WTC11 (cell line): ENCODE measurements around the gene ADGRF4. TPM values are rescaled to one million over a fixed set of nuclear protein-coding genes. Genes with fewer than 3 reads are reported as not detected.

Experiments used
- ATAC-seq: fragments of 200-7000 bp; cut with Tn5 transposase; 2 replicates; pipeline ENCODE4 v1.10.0; 2021; ENCODE audit warnings: mild to moderate bottlenecking, moderate library complexity
- CTCF ChIA-PET: fragments of 300-600 bp; sonication (Branson Sonifier 250); formaldehyde crosslinking; loops from one replicate; lab custom pipeline; 2021; ENCODE audit warnings: antibody characterized with exemption; lab: Charles Lee
- POLR2A ChIA-PET: fragments of 350-600 bp; sonication (Branson Sonifier 250); formaldehyde crosslinking; loops from one replicate; lab custom pipeline; 2021; ENCODE audit warnings: antibody characterized with exemption; lab: Charles Lee
- DNase-seq: peaks from one replicate; pipeline ENCODE4 v3.0.0; 2021; ENCODE audit warnings: low spot score
- H3K27ac Mint-ChIP-seq: 2 replicates; pipeline ENCODE4 v1.8.0; 2021; ENCODE audit warnings: mixed read lengths
- H3K27me3 Mint-ChIP-seq: 2 replicates; pipeline ENCODE4 v1.8.0; 2021; ENCODE audit warnings: low read depth, mild to moderate bottlenecking, moderate library complexity, mixed read lengths
- H3K36me3 Mint-ChIP-seq: 2 replicates; pipeline ENCODE4 v1.8.0; 2021; ENCODE audit warnings: mixed read lengths
- H3K4me1 Mint-ChIP-seq: 2 replicates; pipeline ENCODE4 v1.8.0; 2022; ENCODE audit warnings: mixed read lengths
- H3K4me3 Mint-ChIP-seq: 2 replicates; pipeline ENCODE4 v1.8.0; 2021; ENCODE audit warnings: mild to moderate bottlenecking, moderate library complexity, mixed read lengths
- H3K9me3 Mint-ChIP-seq: 2 replicates; pipeline ENCODE4 v1.8.0; 2021; ENCODE audit warnings: mixed read lengths
- CTCF ChIP-seq: fragments of 200-600 bp; IDR thresholded peaks from 2 replicates; pipeline ENCODE4 v1.8.0; 2022; ENCODE audit warnings: antibody characterized with exemption
- E2F1 ChIP-seq: sonication (generic); formaldehyde crosslinking; IDR thresholded peaks from 2 replicates; pipeline ENCODE4 v1.8.0; 2022; ENCODE audit warnings: mild to moderate bottlenecking, missing genetic modification reagents
- FOXP4 ChIP-seq: sonication (generic); formaldehyde crosslinking; IDR thresholded peaks from 2 replicates; pipeline ENCODE4 v1.8.0; 2022; ENCODE audit warnings: mild to moderate bottlenecking, missing genetic modification reagents
- NR3C1 ChIP-seq: sonication (generic); formaldehyde crosslinking; conservative IDR thresholded peaks from 2 replicates; pipeline ENCODE4 v1.8.1; 2023; ENCODE audit warnings: low read depth, mild to moderate bottlenecking, missing genetic modification reagents
- PRDM15 ChIP-seq: sonication (generic); formaldehyde crosslinking; IDR thresholded peaks from 2 replicates; pipeline ENCODE4 v1.8.0; 2022; ENCODE audit warnings: missing genetic modification reagents
- PRRX2 ChIP-seq: fragments of 250-450 bp; sonication (Bioruptor Pico); IDR thresholded peaks from 2 replicates; pipeline ENCODE4 v1.8.0; 2021; ENCODE audit warnings: mild to moderate bottlenecking
- TCF7 ChIP-seq: sonication (generic); formaldehyde crosslinking; IDR thresholded peaks from 2 replicates; pipeline ENCODE4 v1.8.0; 2022; ENCODE audit warnings: mild to moderate bottlenecking, low read depth, missing genetic modification reagents, moderate library complexity
- ZNF138 ChIP-seq: sonication (generic); formaldehyde crosslinking; conservative IDR thresholded peaks from 2 replicates; pipeline ENCODE4 v1.8.1; 2022; ENCODE audit warnings: mild to moderate bottlenecking, moderate library complexity, missing genetic modification reagents
- total RNA-seq: library from RNA; stranded (reverse); gene quantifications from 3 replicates; pipeline ENCODE4 v1.2.3, GENCODE V29; 2021
- TF ChIP-seq, protein P1 (sequence below): sonication (generic); formaldehyde crosslinking; IDR thresholded peaks from 2 replicates; pipeline ENCODE4 v1.8.1; 2023; ENCODE audit warnings: mild to moderate bottlenecking, moderate library complexity, missing genetic modification reagents
- TF ChIP-seq, protein P2 (sequence below): sonication (generic); formaldehyde crosslinking; IDR thresholded peaks from 2 replicates; pipeline ENCODE4 v1.8.0; 2022; ENCODE audit warnings: mild to moderate bottlenecking, missing genetic modification reagents
- TF ChIP-seq, protein P3 (sequence below): sonication (generic); formaldehyde crosslinking; IDR thresholded peaks from 2 replicates; pipeline ENCODE4 v1.8.0; 2023; ENCODE audit warnings: missing genetic modification reagents, mild to moderate bottlenecking, borderline replicate concordance
- TF ChIP-seq, protein P4 (sequence below): sonication (generic); formaldehyde crosslinking; IDR thresholded peaks from 2 replicates; pipeline ENCODE4 v1.8.1; 2022; ENCODE audit warnings: missing genetic modification reagents, borderline replicate concordance

The ADGRF4 gene
- total RNA-seq, 1 experiment from 2014 or later: not detected

DNA sequence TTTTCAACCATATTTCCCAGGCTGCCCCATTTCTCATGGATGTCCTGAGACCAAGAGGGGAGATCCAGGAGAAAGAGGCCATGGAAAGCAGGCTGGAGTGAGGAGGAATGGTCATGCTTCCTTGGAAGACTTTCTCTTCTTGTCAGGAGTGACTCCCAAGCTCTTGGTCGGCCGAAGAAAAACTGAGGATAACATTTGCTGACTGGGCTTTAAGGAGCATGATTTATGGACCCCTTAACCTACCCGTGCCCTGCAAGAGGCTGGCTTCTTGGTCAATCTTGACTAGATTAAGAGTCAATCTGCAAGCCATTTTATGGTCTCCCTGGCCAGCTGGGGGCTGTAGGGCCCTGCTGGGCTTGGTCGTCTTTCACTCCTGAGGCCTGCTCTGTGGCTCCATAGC lies 22.8 kb downstream of the ADGRF4 start (continued):
- TF ChIP-seq, protein P1, sequence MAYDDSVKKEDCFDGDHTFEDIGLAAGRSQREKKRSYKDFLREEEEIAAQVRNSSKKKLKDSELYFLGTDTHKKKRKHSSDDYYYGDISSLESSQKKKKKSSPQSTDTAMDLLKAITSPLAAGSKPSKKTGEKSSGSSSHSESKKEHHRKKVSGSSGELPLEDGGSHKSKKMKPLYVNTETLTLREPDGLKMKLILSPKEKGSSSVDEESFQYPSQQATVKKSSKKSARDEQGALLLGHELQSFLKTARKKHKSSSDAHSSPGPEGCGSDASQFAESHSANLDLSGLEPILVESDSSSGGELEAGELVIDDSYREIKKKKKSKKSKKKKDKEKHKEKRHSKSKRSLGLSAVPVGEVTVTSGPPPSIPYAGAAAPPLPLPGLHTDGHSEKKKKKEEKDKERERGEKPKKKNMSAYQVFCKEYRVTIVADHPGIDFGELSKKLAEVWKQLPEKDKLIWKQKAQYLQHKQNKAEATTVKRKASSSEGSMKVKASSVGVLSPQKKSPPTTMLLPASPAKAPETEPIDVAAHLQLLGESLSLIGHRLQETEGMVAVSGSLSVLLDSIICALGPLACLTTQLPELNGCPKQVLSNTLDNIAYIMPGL (CRISPR knock-in tag): no peak
- no peak for TF ChIP-seq PRDM15 (CRISPR knock-in tag)
- no peak for TF ChIP-seq PRRX2

GRCh38 chr6:47722194-47722593 lies 23.8 kb downstream of the ADGRF4 start:
- Mint-ChIP-seq H3K27ac (no peak overlapping the region), H3K4me3 (no peak overlapping the region), H3K9me3 (peaks cover 9% of the 10 kb centered on the region), H3K27me3 (no peaks in the 10 kb centered on the region), H3K36me3 (no peaks in the 10 kb centered on the region), H3K4me1 (no peaks in the 10 kb centered on the region)
- CTCF ChIA-PET: no interaction called here
- POLR2A ChIA-PET: no interaction called here
- no peak for ATAC-seq
- no peak for DNase-seq
- TF ChIP-seq FOXP4 (CRISPR knock-in tag) (no peak), NR3C1 (CRISPR knock-in tag) (no peak), TCF7 (CRISPR knock-in tag) (no peak), E2F1 (no peak)
- TF ChIP-seq, protein P2, sequence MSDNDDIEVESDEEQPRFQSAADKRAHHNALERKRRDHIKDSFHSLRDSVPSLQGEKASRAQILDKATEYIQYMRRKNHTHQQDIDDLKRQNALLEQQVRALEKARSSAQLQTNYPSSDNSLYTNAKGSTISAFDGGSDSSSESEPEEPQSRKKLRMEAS (CRISPR knock-in tag): no peak
- TF ChIP-seq, protein P3, sequence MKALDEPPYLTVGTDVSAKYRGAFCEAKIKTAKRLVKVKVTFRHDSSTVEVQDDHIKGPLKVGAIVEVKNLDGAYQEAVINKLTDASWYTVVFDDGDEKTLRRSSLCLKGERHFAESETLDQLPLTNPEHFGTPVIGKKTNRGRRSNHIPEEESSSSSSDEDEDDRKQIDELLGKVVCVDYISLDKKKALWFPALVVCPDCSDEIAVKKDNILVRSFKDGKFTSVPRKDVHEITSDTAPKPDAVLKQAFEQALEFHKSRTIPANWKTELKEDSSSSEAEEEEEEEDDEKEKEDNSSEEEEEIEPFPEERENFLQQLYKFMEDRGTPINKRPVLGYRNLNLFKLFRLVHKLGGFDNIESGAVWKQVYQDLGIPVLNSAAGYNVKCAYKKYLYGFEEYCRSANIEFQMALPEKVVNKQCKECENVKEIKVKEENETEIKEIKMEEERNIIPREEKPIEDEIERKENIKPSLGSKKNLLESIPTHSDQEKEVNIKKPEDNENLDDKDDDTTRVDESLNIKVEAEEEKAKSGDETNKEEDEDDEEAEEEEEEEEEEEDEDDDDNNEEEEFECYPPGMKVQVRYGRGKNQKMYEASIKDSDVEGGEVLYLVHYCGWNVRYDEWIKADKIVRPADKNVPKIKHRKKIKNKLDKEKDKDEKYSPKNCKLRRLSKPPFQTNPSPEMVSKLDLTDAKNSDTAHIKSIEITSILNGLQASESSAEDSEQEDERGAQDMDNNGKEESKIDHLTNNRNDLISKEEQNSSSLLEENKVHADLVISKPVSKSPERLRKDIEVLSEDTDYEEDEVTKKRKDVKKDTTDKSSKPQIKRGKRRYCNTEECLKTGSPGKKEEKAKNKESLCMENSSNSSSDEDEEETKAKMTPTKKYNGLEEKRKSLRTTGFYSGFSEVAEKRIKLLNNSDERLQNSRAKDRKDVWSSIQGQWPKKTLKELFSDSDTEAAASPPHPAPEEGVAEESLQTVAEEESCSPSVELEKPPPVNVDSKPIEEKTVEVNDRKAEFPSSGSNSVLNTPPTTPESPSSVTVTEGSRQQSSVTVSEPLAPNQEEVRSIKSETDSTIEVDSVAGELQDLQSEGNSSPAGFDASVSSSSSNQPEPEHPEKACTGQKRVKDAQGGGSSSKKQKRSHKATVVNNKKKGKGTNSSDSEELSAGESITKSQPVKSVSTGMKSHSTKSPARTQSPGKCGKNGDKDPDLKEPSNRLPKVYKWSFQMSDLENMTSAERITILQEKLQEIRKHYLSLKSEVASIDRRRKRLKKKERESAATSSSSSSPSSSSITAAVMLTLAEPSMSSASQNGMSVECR (CRISPR knock-in tag): no peak

- peaks cover 13% of the 10 kb centered on the region for H3K9me3 Mint-ChIP-seq
- DNase-seq: no peak
- ChIA-PET POLR2A (no interaction called here), CTCF (no interaction called here)
- no peaks in the 10 kb centered on the region for H3K4me1 Mint-ChIP-seq
- no peak overlapping the region for H3K4me3 Mint-ChIP-seq
- H3K27me3 Mint-ChIP-seq: no peaks in the 10 kb centered on the region
- no peak for ATAC-seq
- H3K36me3 Mint-ChIP-seq: no peaks in the 10 kb centered on the region
- no peak overlapping the region for H3K27ac Mint-ChIP-seq
- TF ChIP-seq CTCF (no peak), ZNF138 (CRISPR knock-in tag) (no peak)
- TF ChIP-seq, protein P4, sequence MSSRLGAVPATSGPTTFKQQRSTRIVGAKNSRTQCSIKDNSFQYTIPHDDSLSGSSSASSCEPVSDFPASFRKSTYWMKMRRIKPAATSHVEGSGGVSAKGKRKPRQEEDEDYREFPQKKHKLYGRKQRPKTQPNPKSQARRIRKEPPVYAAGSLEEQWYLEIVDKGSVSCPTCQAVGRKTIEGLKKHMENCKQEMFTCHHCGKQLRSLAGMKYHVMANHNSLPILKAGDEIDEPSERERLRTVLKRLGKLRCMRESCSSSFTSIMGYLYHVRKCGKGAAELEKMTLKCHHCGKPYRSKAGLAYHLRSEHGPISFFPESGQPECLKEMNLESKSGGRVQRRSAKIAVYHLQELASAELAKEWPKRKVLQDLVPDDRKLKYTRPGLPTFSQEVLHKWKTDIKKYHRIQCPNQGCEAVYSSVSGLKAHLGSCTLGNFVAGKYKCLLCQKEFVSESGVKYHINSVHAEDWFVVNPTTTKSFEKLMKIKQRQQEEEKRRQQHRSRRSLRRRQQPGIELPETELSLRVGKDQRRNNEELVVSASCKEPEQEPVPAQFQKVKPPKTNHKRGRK (CRISPR knock-in tag): no peak
These were observed 25.9 kb downstream of the ADGRF4 start for GRCh38 chr6:47724300-47724699.
